ENCODE data around the gene FPGS. TPM values are rescaled to one million over a fixed set of nuclear protein-coding genes. Genes with fewer than 3 reads are reported as not detected.

The FPGS gene
- polyA plus RNA-seq, 5 donors: 32.2 to 58.3 (median 44.3) TPM

DNA sequence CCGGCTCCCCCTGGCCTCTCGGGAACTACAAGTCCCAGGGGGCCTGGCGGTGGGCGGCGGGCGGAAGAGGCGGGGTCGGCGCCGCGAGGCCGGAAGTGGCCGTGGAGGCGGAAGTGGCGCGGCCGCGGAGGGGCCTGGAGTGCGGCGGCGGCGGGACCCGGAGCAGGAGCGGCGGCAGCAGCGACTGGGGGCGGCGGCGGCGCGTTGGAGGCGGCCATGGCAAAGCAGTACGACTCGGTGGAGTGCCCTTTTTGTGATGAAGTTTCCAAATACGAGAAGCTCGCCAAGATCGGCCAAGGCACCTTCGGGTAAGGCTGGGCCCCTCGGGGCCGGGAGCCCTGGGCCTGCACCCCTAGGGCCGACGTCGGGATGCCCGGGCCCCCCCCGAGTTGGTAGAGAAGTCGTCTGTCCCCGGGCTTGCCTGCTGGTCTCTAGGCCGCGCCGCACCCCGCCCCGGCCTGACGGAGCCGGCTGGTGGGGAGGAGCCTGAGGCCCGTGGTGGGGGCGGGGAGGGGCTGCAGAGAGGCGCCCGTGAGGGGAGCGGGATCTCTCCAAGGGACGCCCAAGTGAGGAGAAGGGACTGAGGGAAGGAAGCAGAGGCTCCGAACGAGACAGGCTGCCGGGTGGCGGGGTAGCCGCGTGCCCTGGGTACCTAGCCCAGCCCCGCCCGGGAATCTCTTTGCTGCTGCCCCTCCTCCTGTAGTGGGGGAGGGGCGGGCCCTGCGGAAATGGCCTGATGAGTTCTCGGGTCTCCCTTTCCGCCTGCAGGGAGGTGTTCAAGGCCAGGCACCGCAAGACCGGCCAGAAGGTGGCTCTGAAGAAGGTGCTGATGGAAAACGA lies 16.5 kb upstream of the FPGS start, which contains the start of gene CDK9:
Gene CDK9, plus strand, starts transcription at position 102 of the 840 bp plus-strand sequence. Its CDS starts 115 bp downstream, at position 217.
- DNase-seq: peak; percentile 84 to 87

DNA sequence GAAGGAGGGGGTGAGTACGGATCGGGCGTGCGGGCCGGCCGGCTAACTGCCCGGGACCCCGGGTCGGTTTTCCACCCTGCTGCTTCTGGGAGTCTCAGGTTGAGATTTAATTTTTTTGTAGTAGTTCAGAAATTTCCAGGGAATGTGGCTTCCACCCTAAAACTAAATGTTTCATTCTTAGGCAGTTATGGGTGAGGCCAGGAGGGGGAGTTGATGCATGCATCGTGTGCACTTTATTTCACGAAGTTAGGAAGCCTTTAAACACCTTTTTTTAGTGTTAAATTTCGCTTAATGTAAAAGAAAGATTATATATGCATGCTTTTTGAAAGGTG lies 15.9 kb upstream of the FPGS start:
- no peak for DNase-seq

DNA sequence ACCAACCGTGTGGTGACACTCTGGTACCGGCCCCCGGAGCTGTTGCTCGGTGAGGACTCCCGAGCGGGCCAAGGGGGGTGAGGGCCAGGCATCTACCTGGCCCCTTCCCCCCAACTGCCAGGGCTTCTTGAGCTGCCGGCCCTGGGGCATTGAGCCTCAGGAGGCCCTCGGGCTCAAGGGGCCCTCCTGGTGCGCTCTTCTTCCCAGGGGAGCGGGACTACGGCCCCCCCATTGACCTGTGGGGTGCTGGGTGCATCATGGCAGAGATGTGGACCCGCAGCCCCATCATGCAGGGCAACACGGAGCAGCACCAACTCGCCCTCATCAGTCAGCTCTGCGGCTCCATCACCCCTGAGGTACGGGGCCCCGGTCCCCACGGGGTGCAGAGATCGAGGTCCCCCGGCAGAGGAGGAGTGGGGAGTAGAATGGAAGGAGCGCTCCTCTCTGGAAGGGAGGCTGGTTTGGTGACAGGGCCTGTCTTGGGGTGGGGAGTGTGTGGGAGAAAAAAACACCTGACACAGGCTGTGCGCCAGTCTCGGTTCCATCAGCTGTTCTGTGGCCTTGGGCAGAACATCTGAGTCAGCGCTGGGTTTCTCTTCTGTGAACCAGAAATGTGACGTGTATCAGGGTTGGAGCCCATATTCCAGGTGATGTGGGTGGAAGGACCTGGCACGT lies 14.2 kb upstream of the FPGS start:
- DNase-seq: no peak

DNA sequence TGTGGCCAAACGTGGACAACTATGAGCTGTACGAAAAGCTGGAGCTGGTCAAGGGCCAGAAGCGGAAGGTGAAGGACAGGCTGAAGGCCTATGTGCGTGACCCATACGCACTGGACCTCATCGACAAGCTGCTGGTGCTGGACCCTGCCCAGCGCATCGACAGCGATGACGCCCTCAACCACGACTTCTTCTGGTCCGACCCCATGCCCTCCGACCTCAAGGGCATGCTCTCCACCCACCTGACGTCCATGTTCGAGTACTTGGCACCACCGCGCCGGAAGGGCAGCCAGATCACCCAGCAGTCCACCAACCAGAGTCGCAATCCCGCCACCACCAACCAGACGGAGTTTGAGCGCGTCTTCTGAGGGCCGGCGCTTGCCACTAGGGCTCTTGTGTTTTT lies 13.5 kb upstream of the FPGS start:
- DNase-seq: no peak

DNA sequence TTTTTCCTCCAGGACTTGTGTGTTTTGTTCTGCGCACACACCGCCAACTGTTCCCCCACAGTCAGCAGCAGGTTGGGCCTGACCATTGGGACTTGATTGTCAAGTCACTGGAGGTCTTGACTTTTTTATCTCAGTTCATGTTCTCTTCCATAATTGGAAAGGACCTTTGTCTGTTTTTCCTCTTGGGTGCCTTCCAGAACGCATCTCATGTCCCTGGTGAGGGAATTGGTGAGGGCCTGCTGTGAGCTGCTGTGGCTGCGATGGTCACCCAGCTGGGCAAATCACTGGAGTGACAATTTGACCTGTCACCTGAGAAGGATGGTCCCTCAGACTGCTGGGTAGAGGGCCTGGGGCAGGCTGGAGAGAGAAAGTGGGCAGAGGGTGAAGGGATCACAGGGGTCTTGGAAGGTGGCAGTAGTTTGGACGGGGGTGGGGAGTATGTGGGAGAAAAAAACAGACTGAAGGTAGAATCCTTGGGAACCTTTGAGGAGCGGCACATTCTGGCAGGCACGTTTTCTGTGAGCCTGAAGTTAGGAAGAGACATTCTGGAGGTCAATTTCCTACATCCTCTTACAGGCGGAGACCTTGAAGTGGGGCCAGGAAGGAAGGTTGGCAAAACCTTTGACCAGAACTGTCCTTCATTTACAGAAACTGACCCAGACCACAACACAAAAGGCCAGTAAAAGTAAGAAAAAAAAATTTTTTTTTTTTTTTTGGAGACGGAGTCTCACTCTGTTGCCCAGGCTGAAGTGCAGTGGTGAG lies 12.4 kb upstream of the FPGS start:
- DNase-seq: no peak

DNA sequence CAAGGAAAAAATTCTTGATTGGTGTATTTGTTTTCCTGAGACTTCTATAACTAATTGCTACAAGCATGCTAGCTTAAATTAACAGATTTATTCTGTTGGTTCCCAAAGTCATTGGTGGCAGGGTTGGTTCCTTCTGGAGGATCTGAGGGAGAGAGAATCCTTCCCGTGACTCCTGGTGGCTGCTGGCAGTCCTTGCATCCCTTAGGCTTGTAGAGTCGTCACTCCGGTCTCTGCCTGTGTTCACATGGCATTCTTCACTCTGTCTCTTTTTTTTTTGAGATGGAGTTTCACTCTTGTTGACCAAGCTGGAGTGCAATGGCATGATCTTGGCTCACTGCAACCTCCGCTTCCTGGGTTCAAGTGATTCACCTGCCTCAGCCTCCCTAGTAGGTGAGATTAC lies 11.6 kb upstream of the FPGS start:
- DNase-seq: no peak

DNA sequence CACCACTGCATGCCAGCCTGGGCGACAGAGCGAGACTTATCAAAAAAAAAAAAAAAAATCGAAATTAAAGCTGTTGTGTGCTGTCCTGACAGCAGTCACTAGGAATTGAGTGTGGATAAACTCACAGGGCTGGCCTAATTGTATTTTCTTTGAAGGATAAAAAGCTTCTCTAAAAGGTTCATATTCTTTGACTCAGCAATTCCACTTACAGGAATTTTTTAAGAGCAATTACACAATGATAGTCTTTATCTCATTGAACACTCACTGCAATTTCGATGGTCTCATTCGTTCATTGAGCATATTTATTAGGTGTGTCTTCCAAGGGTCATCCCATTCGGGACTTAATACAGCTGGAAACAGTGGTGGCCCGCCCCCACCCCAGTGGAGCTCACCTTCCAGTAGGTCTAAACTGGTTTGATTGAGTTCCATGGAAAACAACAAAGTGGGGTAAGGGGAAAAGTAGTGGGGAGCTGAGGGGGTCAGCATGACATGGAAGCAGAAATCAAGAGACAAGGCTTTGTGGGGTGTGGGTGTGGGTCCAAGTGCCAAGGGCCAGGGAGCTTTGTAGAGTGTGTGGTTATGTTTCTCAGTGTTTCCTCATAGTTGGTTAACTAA lies 10.2 kb upstream of the FPGS start:
- no peak for DNase-seq

DNA sequence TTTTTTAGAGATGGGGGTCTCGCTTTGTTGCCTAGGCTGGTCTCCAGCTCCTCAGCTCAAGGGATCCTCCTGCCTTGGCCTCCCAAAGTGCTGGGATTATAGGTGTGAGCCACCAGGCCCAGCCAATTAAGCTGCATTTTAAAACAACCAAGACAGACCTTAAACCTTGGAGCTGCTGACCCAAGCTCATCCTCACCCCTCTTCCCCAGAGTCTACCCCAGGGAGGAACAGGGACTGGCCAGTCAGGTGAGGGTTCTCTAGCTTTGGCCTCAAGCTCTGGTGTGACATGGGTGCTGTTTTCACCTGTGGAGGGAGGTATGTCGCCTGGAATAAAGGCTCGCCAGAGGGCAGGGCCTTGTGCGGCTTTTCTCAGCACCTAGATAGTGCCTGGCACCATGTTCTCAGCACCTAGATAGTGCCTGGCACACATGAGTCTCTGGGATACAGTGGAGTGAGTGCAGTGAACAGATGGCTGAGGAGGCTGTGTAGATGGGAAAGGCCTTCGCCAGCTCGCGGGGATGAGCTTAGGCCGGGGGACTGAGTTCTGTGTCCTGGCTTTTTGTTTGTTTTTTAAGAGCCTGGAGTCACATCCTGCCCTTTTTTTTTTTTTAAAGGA lies 9.5 kb upstream of the FPGS start:
- no peak for DNase-seq

DNA sequence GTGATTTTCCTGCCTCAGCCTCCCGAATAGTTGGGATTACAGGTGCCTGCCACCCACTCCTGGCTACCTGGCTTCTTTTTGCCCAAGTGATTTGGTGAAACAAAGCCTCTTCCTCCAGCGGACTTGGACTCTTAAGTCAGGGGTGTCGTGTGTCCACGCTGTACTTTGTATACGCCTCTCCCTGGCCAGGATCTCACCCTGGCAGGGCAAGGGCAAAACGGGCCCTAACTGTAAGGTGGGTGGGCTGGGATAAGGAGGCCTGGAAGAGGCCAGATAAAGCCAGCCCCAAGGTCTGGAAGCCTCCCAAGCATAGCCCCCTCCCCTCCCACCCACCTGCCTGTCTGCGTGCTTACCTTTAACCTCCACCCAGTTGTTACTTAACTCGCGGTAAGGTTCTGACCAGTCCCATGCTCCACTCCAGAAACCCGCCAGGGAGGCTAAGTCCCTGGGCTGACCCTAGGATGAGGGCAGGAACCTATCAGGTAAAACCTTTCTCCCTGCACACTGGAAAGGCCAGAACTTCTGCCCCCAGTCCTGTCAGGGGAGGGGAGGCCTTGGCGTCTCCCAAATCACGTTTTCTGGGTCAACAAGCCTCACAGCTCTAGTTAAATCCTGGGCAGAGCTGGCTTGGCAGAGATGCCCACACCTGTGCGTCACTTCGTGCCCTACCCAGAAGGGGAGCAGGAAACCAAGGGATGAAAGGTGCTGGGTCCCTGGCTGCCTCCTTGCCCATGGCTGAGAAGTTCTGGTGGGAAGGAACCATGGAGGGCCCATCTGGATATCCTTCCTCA lies 8.5 kb upstream of the FPGS start:
- no peak for DNase-seq

DNA sequence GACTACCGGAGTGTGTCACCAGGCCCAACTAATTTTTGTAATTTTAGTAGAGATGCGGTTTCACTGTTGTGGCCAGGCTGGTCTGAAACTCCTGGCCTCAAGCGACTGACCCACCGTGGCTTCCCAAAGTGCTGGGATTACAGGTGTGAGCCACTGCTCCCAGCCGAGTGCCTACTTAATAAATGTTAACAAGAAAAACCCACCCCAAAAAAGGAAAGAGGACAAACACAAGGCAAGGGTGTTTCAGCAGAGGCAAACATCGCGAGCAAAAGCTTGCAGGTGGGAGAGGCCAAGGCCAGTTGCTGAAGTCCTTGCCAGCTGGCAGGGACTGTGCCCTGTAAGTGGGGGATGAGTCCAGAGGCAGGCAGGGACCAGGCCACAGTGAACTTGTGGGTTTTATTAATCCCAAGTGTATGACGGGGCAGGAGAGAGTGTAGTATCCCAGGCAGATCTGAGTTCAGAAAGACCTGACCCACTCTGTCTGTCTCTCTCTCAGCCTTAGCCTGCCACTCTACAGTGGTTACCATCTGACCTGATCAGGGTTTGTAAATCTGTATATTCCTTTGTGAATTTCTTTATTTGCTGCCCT lies 6.4 kb upstream of the FPGS start:
- no peak for DNase-seq

DNA sequence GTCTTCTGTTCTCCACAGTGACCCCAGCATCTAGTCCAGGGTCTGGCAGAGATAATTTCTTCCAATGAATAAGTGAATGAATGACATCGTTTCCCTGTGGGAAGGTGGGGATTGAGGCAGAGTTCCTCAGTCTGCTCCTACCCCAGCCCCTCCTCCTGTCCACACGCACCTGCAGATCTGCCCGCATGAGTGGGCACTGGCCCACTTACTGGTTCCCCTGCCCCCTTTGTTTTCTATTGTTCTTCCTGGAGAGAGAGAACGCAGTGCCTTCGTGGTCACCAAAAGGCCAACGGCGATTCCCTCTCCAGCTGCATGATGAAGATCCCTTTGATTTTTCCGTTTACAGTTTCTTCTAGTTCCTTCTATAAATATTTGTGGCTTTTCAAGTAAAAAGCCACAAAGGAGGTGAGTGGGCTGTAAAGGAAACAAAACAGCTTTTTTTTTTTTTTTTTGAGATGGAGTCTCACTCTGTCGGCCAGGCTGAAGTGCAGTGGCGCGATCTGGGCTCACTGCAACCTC lies 5.8 kb upstream of the FPGS start:
- DNase-seq: no peak

DNA sequence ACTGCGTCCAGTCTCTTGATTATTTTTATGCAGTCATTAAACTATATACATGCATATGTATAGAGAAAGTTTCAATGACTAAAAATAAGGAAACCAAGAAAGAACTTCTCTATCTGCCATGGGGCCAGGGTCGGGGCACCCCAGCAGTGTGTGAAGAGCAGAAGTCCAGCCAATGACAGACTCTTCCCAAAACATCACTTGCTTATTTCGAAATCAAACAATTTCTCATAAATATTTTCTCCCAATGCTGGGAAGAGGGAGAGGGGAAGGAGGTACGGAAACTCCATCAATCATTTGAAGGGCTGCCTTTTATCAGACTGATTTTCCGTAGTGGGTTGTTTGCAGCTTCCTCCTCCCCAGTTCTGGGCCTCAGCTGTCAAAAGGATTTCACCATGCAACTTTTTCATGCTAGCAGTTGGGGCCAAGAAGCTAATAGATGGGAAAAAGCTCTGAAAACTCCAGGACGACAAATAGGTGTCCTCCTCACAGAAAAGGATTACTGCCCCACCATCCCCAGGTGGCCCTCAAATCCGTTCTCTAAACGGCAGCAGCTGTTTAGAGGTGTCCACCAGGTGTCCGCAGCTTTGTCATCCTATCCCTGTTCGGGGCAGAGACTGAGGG lies 617 bp upstream of the FPGS start:
- peak in 1 of 2 donors; percentile 66 for DNase-seq

DNA sequence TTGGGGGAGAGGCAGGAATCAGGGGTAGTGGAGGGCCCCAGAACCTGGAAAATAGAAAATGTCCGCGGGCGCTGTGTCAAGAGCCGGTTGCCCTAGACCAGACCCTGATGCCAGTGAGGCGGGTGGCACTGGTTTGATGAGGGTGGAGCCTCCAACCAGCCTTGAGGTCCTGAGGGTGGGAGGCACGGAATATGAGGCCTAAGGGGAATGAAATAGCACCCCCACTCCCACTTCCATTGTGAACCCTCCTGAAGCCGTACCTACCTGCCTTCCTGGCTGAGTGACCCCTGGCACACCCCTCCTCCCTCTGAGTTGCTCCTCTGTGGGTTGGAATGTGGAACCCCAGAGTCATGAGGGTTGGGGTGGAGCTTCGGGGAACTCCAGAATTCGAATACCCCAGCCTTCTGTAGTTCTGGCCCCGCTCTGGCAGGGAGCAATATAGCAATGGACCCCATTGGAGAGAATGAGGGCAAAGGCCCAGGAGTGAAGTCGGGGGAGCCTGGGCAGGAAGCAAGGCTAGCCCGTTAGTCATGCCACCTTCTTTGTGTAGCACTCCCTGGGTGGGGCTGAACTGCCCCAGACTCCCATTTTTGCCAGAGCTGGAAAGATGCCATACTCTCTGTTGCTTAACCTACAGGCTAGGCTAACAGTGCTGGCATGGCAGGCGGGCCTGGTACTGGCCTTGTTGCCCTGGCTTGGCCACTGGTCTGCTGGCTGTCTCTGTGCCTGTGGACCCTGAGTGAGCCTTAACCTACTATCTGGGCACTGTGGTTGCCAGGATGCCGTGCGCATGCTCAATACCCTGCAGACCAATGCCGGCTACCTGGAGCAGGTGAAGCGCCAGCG lies 1.0 kb downstream of the FPGS start:
- no peak for DNase-seq

DNA sequence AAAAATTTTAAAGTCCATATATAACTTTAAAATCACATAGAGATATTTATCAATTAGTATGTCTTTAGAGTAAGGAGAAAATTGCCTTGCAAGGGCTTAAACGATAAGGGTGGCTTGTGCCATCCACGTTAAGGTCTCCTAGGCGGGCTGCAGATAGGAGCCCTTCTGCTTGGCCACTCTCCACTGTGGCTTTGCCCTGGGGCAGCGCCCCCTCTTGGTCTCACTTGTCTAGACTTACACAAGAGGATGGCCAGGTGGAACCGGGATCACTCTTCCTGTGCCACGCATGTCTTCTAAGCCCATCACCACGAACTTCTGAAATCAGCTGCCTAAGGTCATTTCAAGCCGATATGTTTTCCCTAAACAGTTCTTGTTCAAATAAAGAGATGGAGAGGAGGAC lies 2.9 kb downstream of the FPGS start:
- no peak for DNase-seq

DNA sequence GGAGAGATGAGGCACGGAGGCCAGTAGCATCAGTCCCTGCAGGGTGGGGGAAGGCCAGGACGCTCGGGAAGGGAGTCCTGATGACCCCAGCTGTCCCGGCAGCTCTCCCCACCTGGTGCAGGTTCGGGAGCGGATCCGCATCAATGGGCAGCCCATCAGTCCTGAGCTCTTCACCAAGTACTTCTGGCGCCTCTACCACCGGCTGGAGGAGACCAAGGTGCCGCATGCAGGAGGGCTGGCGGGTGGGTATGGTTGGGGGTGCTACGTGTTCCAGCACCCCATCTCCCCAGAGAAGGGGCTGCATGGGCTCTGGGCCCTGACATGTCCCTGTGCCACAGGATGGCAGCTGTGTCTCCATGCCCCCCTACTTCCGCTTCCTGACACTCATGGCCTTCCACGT lies 4.2 kb downstream of the FPGS start:
- DNase-seq: no peak

DNA sequence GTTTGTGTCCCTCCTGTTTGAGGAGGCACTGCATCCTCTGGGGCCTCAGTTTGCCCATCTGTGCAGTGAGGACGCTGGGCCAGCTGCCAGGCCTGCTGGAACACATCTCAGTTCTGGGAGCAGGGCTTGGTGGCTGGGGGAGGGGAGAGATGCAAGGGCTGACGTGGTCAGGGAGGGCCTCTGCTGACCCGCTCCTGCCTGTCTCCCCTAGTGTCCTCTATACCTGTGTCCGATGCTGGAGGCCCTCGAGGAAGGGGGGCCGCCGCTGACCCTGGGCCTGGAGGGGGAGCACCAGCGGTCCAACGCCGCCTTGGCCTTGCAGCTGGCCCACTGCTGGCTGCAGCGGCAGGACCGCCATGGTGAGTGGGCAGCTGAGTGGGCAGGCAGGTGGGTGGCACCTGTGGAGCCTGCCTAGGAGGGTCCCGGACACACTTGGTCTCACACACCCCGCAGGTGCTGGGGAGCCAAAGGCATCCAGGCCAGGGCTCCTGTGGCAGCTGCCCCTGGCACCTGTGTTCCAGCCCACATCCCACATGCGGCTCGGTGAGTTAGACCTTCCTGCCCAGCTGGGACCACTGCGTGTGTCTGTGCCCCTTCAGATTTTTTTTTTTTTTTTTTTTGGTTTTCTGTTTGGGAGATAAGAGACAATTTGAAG lies 5.8 kb downstream of the FPGS start:
- DNase-seq: no peak

DNA sequence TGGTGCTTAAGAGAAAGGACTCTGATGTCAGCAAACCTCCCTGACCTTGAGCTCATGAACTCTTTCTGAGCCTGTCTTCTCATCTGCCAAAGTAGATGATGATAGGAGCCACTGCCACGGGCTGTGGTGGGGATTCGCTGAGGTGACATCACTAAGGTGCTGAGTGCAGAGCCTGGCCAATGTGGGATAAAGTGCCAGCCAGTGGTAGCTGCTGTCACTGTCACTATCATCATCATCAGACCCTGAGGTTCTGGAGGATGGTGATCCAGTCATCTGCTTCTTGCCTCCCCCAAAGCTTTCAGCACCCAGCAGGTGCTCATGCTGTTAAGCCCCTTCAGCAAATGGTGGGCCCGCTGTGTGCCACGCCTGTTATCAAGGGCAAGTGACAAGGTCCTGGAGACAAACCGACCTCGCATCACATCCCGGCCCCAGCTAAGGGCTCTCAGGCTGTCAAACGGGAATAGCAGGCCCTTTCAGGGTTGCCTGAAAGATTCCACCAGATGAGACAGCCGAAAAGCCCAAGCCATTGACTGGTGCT lies 6.4 kb downstream of the FPGS start:
- no peak for DNase-seq
